Activated CD4-positive, alpha-beta T cell treated with anti-CD3 and anti-CD28 coated beads for 4 hours (primary cell): Measurements from ENCODE around the gene ZNF182.
"Not testable (repeated sequence)": the region's sequence is repeated elsewhere in the genome, so short reads cannot be mapped to it uniquely, and the experiment has no call there.

ENCODE experiments used
- DNase-seq, 2 donors: peaks; one replicate each; pipeline ENCODE4 v3.0.0-alpha.2; 2020

Gene ZNF182

DNA sequence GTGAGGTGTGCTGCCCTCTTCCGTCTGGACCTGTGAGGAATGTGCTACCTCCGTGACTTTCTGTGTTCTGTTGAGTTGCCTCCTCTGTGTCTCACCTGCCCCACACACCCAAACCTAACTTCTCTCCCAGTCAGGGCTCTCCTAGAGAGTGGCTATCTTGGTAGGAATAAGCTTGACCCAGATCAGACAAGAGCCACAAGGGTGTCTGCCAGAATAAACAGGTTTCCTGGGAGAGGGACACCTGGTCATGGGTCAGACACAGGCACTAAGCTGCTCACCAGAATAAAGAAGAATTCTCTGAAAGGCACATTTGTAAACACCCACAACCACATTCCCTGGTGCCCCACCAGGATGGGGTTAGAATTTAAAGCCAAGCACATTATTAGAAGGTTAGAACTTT is 11.1 kb downstream of the ZNF182 start:
- no peak for DNase-seq

DNA sequence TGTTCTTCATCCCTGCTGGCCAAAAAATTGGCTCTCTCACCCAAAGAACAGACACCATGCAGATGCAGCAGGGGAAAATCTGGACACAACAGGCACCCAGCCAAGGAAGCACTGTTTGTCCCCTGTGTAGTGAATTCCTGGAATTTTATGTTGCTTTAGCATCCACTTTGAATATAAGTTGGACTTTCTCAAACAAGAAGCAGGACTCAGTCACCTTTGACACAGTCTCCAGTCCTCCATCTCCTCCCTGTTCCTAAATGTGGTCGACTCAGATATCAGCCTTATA is 11.8 kb downstream of the ZNF182 start:
- DNase-seq = no peak

DNA sequence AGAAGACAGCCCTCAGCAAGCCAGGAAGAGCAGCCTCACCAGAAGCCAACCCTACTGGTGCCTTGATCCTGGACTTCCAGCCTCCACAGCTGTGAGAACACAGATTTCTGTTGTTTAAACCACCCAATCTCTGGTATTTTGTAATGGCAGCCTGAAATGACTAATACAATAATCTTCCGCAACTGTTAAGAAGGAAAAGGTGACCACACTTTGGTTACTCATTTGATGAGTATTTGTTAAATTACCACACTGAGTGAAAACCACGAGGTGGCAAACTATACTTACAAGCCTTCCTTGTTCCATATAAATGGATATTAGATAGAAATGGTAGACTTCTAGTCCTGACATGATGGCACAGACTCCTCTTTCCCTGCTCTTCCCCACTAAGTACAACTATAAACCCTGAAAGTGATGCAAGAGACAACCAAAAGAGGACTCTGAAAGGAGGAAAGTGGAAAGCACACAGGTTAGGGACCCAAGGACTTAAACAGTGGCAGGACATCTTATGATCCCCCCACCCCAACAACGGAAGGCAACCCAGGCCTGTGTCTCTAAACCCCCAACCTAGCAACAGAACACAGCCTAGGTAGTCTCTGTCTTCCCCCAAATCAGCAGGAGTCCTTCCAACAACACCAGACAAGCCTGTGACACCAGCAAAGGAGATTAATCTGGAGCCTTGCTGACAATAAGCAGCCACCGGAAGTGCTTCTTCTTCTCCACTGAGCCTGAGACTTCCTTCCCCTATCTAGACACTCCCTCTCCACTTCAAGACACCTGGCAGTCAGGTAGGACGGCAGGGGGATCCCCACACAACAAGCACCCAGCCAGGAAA is 12.3 kb downstream of the ZNF182 start:
- no peak for DNase-seq

DNA sequence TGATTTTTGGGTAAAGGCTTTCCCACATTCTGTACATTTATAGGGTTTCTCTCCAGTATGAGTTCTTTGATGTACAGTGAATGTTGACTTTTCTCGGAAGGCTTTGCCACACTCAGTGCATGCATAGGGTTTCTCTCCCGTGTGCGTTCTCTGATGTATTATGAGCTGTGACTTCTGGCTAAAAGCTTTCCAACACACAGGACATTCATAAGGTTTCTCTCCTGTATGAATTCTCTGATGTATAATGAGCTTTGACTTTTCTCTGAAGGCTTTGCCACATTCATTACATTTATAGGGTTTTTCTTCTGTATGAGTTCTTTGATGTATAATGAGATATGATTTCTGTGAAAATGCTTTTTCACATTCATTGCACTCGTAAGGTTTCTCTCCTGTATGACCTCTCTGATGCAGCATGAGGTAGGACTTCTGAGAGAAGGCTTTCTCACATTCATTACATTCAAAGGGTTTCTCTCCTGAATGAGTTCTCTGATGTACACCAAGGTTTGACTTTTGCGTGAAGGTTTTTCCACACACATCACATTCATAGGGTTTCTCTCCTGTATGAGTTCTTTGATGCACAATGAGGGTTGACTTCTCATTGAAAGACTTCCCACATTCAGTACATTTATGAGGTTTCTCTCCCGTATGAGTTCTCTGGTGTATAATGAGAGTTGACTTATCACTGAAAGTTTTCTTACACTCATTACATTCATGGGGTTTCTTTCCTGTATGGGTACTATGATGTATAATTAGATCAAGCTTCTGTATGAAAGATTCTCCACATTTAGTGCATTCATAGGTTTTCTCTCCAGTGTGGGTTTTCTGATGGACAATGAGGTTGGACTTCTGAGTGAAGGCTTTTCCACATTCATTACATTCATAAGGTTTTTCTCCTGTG is 27.3 kb downstream of the ZNF182 start:
- DNase-seq = no peak

- DNase-seq = no peak
Observed at GRCh38 chrX:47973235-47973634, 30.6 kb downstream of the ZNF182 start.

DNA sequence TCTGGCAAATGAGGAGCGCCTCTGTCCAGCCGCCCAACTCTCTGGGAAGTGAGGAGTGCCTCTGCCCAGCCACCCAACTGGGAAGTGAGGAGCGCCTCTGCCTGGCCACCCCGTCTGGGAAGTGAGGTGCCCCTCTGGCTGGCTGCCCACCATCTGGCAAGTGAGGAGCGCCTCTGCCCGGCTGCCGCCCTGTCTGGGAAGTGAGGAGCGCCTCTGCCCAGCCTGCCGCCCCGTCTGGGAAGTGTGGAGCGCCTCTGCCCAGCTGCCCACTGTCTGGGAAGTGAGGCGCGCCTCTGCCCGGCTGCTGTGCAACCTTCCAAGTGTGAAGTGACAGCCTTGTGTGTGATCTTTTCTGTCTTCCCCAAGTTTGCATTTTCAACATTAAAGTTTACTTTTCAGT is 38.3 kb downstream of the ZNF182 start:
- DNase-seq = not testable (repeated sequence)

DNA sequence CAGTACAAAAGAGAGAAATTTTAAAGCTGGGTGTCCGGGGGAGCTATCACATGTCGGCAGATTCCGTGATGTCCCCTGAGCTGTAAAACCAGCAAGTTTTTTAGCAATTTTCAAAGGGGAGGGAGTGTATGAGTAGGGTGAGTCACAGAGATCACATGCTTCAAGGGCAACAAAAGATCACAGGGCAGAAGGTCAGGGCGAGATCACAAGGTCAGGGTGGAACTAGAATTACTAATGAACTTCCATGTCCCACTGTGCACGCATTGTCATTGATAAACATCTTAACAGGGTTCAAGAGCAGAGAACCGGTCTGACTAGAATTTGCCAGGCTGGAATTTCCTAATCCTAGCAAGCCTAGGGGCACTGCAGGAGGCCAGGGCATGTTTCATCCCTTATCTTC is 42.0 kb downstream of the ZNF182 start:
- DNase-seq = not testable (repeated sequence)

DNA sequence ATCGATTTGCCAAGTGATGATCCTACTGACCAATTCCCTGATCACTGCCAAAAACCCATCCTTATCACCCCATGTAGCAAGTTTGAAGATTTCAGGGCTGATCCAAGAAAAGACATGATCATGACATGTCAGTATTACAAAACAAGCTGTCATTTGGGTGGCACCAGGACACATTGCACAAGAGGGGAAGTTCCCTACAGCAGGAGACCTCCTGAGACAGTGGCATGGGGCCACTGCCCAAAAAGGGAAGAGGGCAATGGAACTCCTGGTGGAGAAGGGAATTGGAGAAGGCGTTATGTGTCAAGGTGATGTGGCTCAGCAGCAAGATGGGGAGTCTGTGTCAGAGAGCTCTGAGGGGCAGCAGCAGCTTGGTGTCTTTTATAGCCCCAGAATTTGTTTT is 43.4 kb downstream of the ZNF182 start:
- no peak for DNase-seq

- peak; percentile 2 to 16 for DNase-seq
Observed at GRCh38 chrX:47958761-47959342, 44.9 kb downstream of the ZNF182 start.

- DNase-seq = not testable (repeated sequence)
Observed at GRCh38 chrX:47958206-47958605, 45.6 kb downstream of the ZNF182 start.

DNA sequence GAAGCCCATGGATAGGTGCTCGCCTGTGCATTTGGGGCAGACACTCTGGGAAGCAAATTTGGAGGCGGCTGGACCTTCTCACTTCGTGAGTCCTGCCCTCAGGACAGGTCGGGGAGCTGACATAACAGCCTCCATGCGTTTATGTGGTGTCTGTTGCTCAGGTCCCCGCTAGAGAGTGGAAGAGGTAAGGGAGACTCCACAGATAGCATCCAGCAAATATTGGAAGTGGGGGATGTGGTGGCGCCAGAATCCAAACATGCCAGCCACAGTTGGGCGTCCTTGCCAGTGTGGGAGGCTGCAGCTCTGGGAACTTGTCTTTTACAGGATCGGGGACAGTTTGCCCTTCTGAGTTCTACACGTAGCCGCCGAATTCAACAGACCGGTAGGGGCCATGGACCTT is 47.8 kb downstream of the ZNF182 start:
- no peak for DNase-seq

DNA sequence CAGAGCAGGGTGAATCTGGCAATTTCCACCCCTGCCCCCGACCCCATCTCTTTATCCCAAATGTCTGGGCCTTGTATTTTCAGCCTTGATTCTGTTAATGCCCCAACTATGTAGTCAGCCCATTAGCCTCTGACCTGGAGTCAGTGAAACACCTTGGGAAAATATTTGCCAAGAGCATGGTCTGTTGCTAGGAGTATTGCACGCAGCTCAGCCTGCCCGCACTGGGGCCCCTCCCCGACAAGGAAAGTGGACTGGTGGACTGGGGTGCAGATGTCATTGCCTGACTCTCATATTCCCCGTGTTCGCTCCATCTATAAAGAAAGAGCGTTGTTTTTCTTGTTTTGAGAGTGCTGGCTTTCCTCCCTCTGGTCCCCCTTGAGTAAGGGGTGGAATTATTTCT is 48.5 kb downstream of the ZNF182 start:
- DNase-seq = not testable (repeated sequence)

DNA sequence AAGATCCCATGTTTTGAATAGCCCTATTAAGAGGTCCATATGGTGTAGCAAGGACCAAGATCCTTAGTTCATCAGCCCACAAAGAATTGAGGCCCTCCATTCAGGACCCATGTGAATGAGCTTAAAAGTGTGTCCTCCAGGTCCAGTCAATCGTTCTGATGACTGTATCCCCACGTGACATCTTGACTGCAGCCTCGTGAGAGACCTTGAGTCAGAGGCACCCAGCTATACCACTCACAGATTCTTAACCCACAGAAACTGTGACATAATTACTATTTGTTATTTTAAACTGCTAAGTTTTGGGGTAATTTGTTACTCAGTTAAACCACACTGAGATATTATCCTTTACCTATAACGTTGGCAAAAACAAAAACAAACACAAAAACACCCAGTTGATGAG is 62.4 kb downstream of the ZNF182 start:
- no peak for DNase-seq

- DNase-seq = no peak
Observed at GRCh38 chrX:47940448-47940847, 63.3 kb downstream of the ZNF182 start.

DNA sequence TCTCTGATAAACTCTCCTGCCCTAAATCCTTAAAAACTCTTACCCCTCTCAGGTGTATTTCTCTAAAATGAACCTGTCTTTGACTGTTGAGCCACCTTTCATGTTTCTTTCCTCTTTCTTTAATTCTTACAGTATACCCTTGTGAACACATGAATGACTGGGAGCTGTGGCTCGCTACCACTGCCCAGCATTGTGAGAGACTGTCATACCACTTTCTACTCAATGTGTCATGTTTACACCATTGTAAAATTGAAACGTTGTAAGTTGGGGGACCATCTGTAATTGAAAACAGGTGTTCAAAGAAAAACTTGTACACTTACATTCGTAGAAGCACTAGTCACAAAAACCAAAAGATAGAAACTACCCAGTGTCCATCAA is 66.9 kb downstream of the ZNF182 start:
- DNase-seq = no peak

GRCh38 chrX:47936224-47936939 is 67.4 kb downstream of the ZNF182 start:
- peak in 1 of 2 donors; percentile 5 for DNase-seq

- no peak for DNase-seq
Observed at GRCh38 chrX:47933946-47934345, 69.8 kb downstream of the ZNF182 start.

GRCh38 chrX:47931970-47932369 is 71.8 kb downstream of the ZNF182 start:
- DNase-seq = not testable (repeated sequence)

GRCh38 chrX:47927212-47927611 is 76.6 kb downstream of the ZNF182 start:
- no peak for DNase-seq
